GM12801 (cell line): ENCODE measurements around the gene DCTN3.

Source experiments
- TF ChIP-seq, protein P1 (sequence below): IDR thresholded peaks from one replicate; pipeline ENCODE4 v1.5.1; 2011; ENCODE audit warnings: control low read depth; ENCODE audit not compliant: insufficient read length; ENCODE audit errors: extremely low read depth

The DCTN3 gene

DNA sequence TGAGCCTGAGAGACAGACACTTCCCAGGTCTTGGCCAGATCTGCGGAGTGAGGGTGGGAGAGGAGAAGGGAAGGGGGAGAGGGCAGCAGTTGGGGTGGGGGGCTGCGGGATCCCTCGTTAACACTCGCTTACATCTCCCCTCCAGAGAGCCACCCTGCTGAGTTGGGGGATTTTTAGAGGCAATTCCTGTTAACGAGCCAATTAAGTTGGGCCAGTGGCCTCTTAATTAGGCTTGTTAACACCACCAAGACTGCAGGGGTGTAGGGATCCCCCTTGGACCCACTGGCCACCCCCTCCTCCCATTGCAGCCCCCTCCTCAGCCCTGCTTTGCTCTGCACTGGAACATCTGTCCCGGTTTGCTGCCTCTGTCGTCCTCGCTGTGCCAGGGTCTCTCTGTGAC, 54.4 kb downstream of the DCTN3 start:
- TF ChIP-seq, protein P1, sequence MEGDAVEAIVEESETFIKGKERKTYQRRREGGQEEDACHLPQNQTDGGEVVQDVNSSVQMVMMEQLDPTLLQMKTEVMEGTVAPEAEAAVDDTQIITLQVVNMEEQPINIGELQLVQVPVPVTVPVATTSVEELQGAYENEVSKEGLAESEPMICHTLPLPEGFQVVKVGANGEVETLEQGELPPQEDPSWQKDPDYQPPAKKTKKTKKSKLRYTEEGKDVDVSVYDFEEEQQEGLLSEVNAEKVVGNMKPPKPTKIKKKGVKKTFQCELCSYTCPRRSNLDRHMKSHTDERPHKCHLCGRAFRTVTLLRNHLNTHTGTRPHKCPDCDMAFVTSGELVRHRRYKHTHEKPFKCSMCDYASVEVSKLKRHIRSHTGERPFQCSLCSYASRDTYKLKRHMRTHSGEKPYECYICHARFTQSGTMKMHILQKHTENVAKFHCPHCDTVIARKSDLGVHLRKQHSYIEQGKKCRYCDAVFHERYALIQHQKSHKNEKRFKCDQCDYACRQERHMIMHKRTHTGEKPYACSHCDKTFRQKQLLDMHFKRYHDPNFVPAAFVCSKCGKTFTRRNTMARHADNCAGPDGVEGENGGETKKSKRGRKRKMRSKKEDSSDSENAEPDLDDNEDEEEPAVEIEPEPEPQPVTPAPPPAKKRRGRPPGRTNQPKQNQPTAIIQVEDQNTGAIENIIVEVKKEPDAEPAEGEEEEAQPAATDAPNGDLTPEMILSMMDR: no peak

DNA sequence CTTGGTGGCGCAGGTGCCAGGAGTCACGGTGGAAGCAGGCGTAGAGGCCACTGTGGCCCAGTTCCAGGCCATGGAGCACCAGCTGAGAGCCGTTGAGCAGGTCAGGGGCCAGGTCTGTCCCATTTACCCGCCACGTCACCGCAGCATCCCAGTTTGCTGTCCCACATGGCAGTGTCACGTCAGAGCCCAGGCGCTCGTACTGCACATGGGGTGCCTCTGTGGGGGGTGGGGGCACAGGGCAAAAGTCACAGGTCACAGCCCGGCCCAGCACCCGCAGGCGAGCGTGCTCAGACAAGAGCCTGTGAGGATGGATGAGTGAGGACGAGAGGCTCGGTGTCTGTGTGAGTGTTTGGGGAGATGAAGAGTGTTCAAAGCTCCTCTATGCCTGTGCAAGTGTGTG, 55.7 kb downstream of the DCTN3 start:
- TF ChIP-seq, protein P1: no peak
